ENCODE measurements around the gene PTPRM. TPM values are rescaled to one million over a fixed set of nuclear protein-coding genes. Genes with fewer than 3 reads are reported as not detected.

The PTPRM gene
- total and polyA plus RNA-seq, 2 of the 8 experiments (the other 6 are each of a cell fraction or from before 2014, with no cell fraction given) = 4.1 to 7.0 TPM

DNA sequence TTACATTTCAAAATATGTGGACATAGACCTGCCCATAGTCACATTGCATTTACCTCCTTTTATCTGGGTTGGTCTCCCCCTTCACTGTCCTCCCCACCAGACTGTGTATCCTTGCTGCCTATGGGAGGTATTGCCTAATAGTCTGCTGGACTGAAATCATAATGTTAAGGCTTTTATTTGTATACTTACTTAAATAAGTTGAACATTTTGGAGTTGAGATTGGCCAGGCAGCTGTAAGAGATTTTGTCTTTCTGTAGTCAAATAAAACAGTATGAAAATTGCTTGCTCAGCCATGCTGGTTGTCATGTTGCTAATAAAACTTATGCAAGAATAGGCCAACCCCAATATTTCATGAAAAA lies 280.9 kb downstream of the PTPRM start:
- CTCF ChIA-PET (ENCODE audit: partially characterized antibody) = interaction anchor here (0.7 to 1.7 kb wide), 4 partner anchors 10 to 79 kb away, joined by 3 to 6 read pairs (median 3); no protein-coding TSS in a partner anchor
- H3K79me1 ChIP-seq (ENCODE audit: low read depth, low read length) = no peaks in the 10 kb centered on the region
- H3K79me2 ChIP-seq (ENCODE audit: control insufficient read depth in 1 of 2, insufficient read depth in 2 of 2, low read length in 2 of 2) = no peaks in the 10 kb centered on the region
- H3K23me2 ChIP-seq (ENCODE audit: low read depth, low read length) = no peaks in the 10 kb centered on the region
- H3K9ac ChIP-seq (replicated peaks in 1 of 4; ENCODE audit: extremely low read depth in 1 of 4, low read depth in 3 of 4, low read length in 3 of 4) = no peak overlapping the region
- no peak overlapping the region for H3K27ac ChIP-seq (ENCODE audit: low read depth, low read length)
- H3K14ac ChIP-seq (ENCODE audit: insufficient read length) = no peak overlapping the region
- H3K9me3 ChIP-seq (ENCODE audit: insufficient read depth in 2 of 2, low read depth in 1 of 2, low read length in 1 of 2) = peaks cover 11% of the 10 kb centered on the region in 2 experiments; a peak in 3 of 4 replicates
- no peaks in the 10 kb centered on the region for H3K4me1 ChIP-seq (replicated peaks in 1 of 4; ENCODE audit: control insufficient read depth in 3 of 4, insufficient read depth in 4 of 4, low read length in 3 of 4)
- no peak overlapping the region for H2BK20ac ChIP-seq (ENCODE audit: low read length)
- H3K23ac ChIP-seq (ENCODE audit: insufficient read length) = no peak overlapping the region
- no peak for DNase-seq (ENCODE audit: low read depth in 1 of 2, low spot score in 2 of 2)
- FAIRE-seq = no peak
- H3K27me3 ChIP-seq (replicated peaks in 1 of 4; ENCODE audit: control insufficient read depth in 3 of 4, extremely low read depth in 1 of 4, insufficient read depth in 3 of 4, low read length in 3 of 4) = no peaks in the 10 kb centered on the region
- no peaks in the 10 kb centered on the region for H3K36me3 ChIP-seq (ENCODE audit: control insufficient read depth in 2 of 4, insufficient read depth in 4 of 4, low read length in 3 of 4)
- H4K5ac ChIP-seq (ENCODE audit: insufficient read length, low read depth, low read length) = no peak overlapping the region
- no peak overlapping the region for H3K4me2 ChIP-seq (ENCODE audit: insufficient read depth in 1 of 2, low read depth in 2 of 2, low read length in 2 of 2)
- no peak overlapping the region for H3K4me3 ChIP-seq (ENCODE audit: extremely low read depth in 1 of 4, insufficient read depth in 2 of 4, low read depth in 3 of 4, low read length in 4 of 4)
- no peak overlapping the region for H3K4ac ChIP-seq (replicated peaks; ENCODE audit: insufficient read length, low read depth, low read length)
- H4K91ac ChIP-seq (replicated peaks; ENCODE audit: insufficient read length, low read length) = no peak overlapping the region
- no peak overlapping the region for H2AK5ac ChIP-seq (ENCODE audit: low read depth, low read length)
- no peak overlapping the region for H3K56ac ChIP-seq (replicated peaks; ENCODE audit: insufficient read length, low read depth, low read length)
- H2BK15ac ChIP-seq (ENCODE audit: low read length) = no peak overlapping the region
- H2BK12ac ChIP-seq (ENCODE audit: low read depth, low read length) = no peak overlapping the region
- H2BK5ac ChIP-seq (ENCODE audit: low read depth, low read length) = no peak overlapping the region
- TF ChIP-seq EP300 (IDR thresholded peaks at IDR 0.05; ENCODE audit: borderline replicate concordance in 1 of 2, low read depth in 2 of 2, low read length in 2 of 2) = no peak
- no peak for TF ChIP-seq EZH2 (IDR thresholded peaks at IDR 0.05; ENCODE audit: low read depth, low read length, severe bottlenecking)
- TF ChIP-seq, protein P1, sequence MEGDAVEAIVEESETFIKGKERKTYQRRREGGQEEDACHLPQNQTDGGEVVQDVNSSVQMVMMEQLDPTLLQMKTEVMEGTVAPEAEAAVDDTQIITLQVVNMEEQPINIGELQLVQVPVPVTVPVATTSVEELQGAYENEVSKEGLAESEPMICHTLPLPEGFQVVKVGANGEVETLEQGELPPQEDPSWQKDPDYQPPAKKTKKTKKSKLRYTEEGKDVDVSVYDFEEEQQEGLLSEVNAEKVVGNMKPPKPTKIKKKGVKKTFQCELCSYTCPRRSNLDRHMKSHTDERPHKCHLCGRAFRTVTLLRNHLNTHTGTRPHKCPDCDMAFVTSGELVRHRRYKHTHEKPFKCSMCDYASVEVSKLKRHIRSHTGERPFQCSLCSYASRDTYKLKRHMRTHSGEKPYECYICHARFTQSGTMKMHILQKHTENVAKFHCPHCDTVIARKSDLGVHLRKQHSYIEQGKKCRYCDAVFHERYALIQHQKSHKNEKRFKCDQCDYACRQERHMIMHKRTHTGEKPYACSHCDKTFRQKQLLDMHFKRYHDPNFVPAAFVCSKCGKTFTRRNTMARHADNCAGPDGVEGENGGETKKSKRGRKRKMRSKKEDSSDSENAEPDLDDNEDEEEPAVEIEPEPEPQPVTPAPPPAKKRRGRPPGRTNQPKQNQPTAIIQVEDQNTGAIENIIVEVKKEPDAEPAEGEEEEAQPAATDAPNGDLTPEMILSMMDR (IDR thresholded peaks at IDR 0.05; ENCODE audit: control extremely low read depth in 1 of 3, insufficient read depth in 1 of 3, low read depth in 1 of 3, low read length in 3 of 3) = no peak
- TF ChIP-seq RBBP5 (IDR thresholded peaks at IDR 0.05; ENCODE audit: borderline replicate concordance, low read depth, low read length) = no peak
- TF ChIP-seq MAFK (IDR thresholded peaks at IDR 0.05; ENCODE audit: low read depth, low read length) = no peak
- TF ChIP-seq SAP30 (IDR thresholded peaks at IDR 0.05; ENCODE audit: insufficient read depth, insufficient replicate concordance, low read length) = no peak
- TF ChIP-seq TCF12 (IDR thresholded peaks at IDR 0.05; ENCODE audit: low read depth, low read length) = no peak
- TF ChIP-seq ZNF274 (IDR thresholded peaks at IDR 0.05; ENCODE audit: borderline replicate concordance, extremely low read depth, low read length) = no peak
- POLR2A ChIA-PET (ENCODE audit: partially characterized antibody) = no interaction called here
- no peaks in the 10 kb centered on the region for H4K20me1 ChIP-seq (replicated peaks in 1 of 2; ENCODE audit: control insufficient read depth in 1 of 2, insufficient read depth in 2 of 2, low read length in 2 of 2)
- no peak overlapping the region for H4K8ac ChIP-seq (ENCODE audit: extremely low read depth, insufficient read depth, low read length)
- H3K18ac ChIP-seq (ENCODE audit: extremely low read depth, low read length) = no peak overlapping the region
- no peak overlapping the region for H2AFZ ChIP-seq (ENCODE audit: low read length)
- no peak overlapping the region for H2BK120ac ChIP-seq (replicated peaks; ENCODE audit: low read depth, low read length)
